BJ (cell line): ENCODE measurements around the gene RAB23. TPM values are rescaled to one million over a fixed set of nuclear protein-coding genes. Genes with fewer than 3 reads are reported as not detected.

Experiments used
- CTCF ChIA-PET: fragments of 350-600 bp; formaldehyde crosslinking; extraction: SDS; loops from one replicate; lab custom pipeline; 2021; ENCODE audit warnings: antibody characterized with exemption, inconsistent platforms; lab: Yijun Ruan, JAX
- POLR2A ChIA-PET: fragments of 300-600 bp; sonication (Branson Sonifier 250); formaldehyde crosslinking; extraction: SDS; loops from one replicate; lab custom pipeline; 2021; ENCODE audit warnings: antibody characterized with exemption; lab: Charles Lee
- DNase-seq: peaks from one replicate; pipeline ENCODE4 v3.0.0-alpha.2; 2011; ENCODE audit warnings: low read depth
- H3K27me3 ChIP-seq: 2 replicates; pipeline ENCODE4 v1.6.0; 2011; ENCODE audit warnings: low read length; ENCODE audit not compliant: control insufficient read depth, insufficient read depth
- H3K36me3 ChIP-seq: 2 replicates; pipeline ENCODE4 v1.5.1; 2011; ENCODE audit warnings: low read length; ENCODE audit not compliant: control insufficient read depth, insufficient read depth
- H3K4me3 ChIP-seq: 2 replicates; pipeline ENCODE4 v1.5.1; 2011; ENCODE audit warnings: low read depth, mild to moderate bottlenecking, control low read depth, low read length
- polyA plus RNA-seq: library from polyadenylated mRNA; depleted of rRNA; stranded (reverse); fragments of >200 nt; gene quantifications from 2 replicates; pipeline ENCODE4 v1.2.3, GENCODE V29; 2011
- TF ChIP-seq, protein P1 (sequence below): IDR thresholded peaks from 2 replicates; pipeline ENCODE4 v1.5.1; 2011; ENCODE audit warnings: low read depth, mild to moderate bottlenecking, control low read depth, inconsistent platforms, low read length, moderate library complexity; ENCODE audit not compliant: insufficient read depth

The RAB23 gene
- polyA plus RNA-seq, 1 experiment, result 20.6 TPM

GRCh38 chr6:57215260-57215659 lies 6.8 kb downstream of the RAB23 start:
- Histone ChIP-seq H3K36me3 (no peaks in the 10 kb centered on the region), H3K27me3 (no peaks in the 10 kb centered on the region), H3K4me3 (no peak overlapping the region)
- ChIA-PET CTCF (interaction anchor here (0.6 kb wide), 1 partner anchor 20 kb away, joined by 3 read pairs; no protein-coding TSS in a partner anchor), POLR2A (no interaction called here)
- TF ChIP-seq, protein P1, sequence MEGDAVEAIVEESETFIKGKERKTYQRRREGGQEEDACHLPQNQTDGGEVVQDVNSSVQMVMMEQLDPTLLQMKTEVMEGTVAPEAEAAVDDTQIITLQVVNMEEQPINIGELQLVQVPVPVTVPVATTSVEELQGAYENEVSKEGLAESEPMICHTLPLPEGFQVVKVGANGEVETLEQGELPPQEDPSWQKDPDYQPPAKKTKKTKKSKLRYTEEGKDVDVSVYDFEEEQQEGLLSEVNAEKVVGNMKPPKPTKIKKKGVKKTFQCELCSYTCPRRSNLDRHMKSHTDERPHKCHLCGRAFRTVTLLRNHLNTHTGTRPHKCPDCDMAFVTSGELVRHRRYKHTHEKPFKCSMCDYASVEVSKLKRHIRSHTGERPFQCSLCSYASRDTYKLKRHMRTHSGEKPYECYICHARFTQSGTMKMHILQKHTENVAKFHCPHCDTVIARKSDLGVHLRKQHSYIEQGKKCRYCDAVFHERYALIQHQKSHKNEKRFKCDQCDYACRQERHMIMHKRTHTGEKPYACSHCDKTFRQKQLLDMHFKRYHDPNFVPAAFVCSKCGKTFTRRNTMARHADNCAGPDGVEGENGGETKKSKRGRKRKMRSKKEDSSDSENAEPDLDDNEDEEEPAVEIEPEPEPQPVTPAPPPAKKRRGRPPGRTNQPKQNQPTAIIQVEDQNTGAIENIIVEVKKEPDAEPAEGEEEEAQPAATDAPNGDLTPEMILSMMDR, result no peak
- DNase-seq, result no peak

DNA sequence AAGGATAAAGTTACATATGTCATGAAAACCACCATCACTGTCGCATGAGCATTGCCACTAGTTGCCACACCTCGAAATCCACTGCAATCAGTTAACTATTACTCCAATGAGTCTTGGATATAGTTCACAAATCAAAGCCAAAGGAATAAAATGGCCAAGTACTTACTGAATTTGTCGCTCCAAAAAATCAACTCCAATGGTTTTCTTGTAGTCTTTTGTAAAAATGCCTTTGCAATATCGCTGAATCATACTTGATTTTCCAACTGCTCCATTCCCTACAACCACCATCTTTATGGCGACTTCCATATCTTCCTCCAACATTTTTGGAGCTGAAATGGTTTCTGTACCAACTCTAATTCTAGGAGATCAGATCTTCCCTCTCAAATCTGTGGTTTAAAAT lies 12.0 kb downstream of the RAB23 start:
- Histone ChIP-seq H3K36me3 (no peaks in the 10 kb centered on the region; the same call in none of the 2 replicates), H3K27me3 (no peaks in the 10 kb centered on the region), H3K4me3 (no peak overlapping the region)
- TF ChIP-seq, protein P1, result no peak
- no peak for DNase-seq
- ChIA-PET CTCF (no interaction called here), POLR2A (no interaction called here)

GRCh38 chr6:57209030-57209429 lies 13.1 kb downstream of the RAB23 start:
- H3K4me3 ChIP-seq, result no peak overlapping the region
- TF ChIP-seq, protein P1, result no peak
- no peaks in the 10 kb centered on the region; the same call in none of the 2 replicates for H3K36me3 ChIP-seq
- ChIA-PET POLR2A (no interaction called here), CTCF (interaction anchor here (0.8 to 1.0 kb wide), 2 partner anchors 13 to 306 kb away, joined by 3 to 4 read pairs; no protein-coding TSS in a partner anchor)
- no peak for DNase-seq
- no peaks in the 10 kb centered on the region for H3K27me3 ChIP-seq

- no peak overlapping the region for H3K4me3 ChIP-seq
- TF ChIP-seq, protein P1, result no peak
- no peaks in the 10 kb centered on the region; the same call in none of the 2 replicates for H3K36me3 ChIP-seq
- H3K27me3 ChIP-seq, result no peaks in the 10 kb centered on the region
- DNase-seq, result no peak
- ChIA-PET CTCF (interaction anchor here (0.6 kb wide), 1 partner anchor 9 kb away, joined by 6 read pairs; no protein-coding TSS in a partner anchor), POLR2A (no interaction called here)
These were observed 14.2 kb downstream of the RAB23 start for GRCh38 chr6:57207872-57208271.

DNA sequence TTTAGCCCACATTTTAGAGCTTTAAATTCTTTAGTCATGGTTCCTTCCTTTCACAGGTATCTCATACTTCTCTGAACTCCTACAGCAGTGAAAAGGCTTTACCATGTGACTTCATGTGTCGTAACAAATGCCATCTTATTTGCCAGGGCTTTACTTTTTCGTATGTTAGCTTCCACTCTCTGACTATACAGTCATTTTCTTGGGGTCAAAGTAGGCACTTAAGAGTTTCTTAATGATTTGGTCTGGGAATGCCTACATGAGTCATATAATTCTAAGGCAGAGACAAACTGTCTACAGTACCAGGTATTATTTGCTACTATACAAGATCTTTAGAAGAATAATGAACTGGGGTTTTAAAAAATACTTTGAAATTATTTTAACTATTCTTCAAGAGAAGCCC lies 15.0 kb downstream of the RAB23 start:
- Histone ChIP-seq H3K4me3 (no peak overlapping the region), H3K27me3 (no peaks in the 10 kb centered on the region), H3K36me3 (no peaks in the 10 kb centered on the region; the same call in none of the 2 replicates)
- CTCF ChIA-PET, result no interaction called here
- POLR2A ChIA-PET, result no interaction called here
- DNase-seq, result no peak
- TF ChIP-seq, protein P1, result no peak
